ENCODE results near the gene RAP1GAP.
"Not testable (repeated sequence)": the region's sequence is repeated elsewhere in the genome, so short reads cannot be mapped to it uniquely, and the experiment has no call there.

Gene RAP1GAP

GRCh38 chr1:21641967-21642739 lies 27.0 kb downstream of the RAP1GAP start:
- DNase-seq = no peak

- DNase-seq = no peak
Observed at GRCh38 chr1:21641537-21641936, 27.6 kb downstream of the RAP1GAP start.

- no peak for DNase-seq
Observed at GRCh38 chr1:21641076-21641475, 28.1 kb downstream of the RAP1GAP start.

- DNase-seq = no peak
Observed at GRCh38 chr1:21640653-21641052, 28.5 kb downstream of the RAP1GAP start.

GRCh38 chr1:21639594-21640041 lies 29.5 kb downstream of the RAP1GAP start:
- no peak for DNase-seq

- no peak for DNase-seq
Observed at GRCh38 chr1:21638531-21639341, 30.4 kb downstream of the RAP1GAP start.

- no peak for DNase-seq
Observed at GRCh38 chr1:21637514-21637913, 31.6 kb downstream of the RAP1GAP start.

- no peak for DNase-seq
Observed at GRCh38 chr1:21636029-21636428, 33.1 kb downstream of the RAP1GAP start.

- DNase-seq = no peak
Observed at GRCh38 chr1:21634806-21635535, 34.2 kb downstream of the RAP1GAP start.

- DNase-seq = no peak
Observed at GRCh38 chr1:21633992-21634805, 35.0 kb downstream of the RAP1GAP start.

GRCh38 chr1:21633141-21633755 lies 35.9 kb downstream of the RAP1GAP start:
- DNase-seq = no peak

GRCh38 chr1:21631944-21632887 lies 36.9 kb downstream of the RAP1GAP start:
- no peak for DNase-seq

- DNase-seq = not testable (repeated sequence)
Observed at GRCh38 chr1:21631590-21631943, 37.6 kb downstream of the RAP1GAP start.

- no peak for DNase-seq
Observed at GRCh38 chr1:21630571-21631343, 38.4 kb downstream of the RAP1GAP start.

GRCh38 chr1:21629971-21630370 lies 39.2 kb downstream of the RAP1GAP start:
- DNase-seq = no peak

- no peak for DNase-seq
Observed at GRCh38 chr1:21628798-21629393, 40.3 kb downstream of the RAP1GAP start.

- no peak for DNase-seq
Observed at GRCh38 chr1:21626921-21627339, 42.2 kb downstream of the RAP1GAP start.

- no peak for DNase-seq
Observed at GRCh38 chr1:21625390-21626190, 43.6 kb downstream of the RAP1GAP start.

All from fibroblast of skin of back (primary cell).